ENCODE results near the gene TPRKB.
"Not testable (repeated sequence)": the region's sequence is repeated elsewhere in the genome, so short reads cannot be mapped to it uniquely, and the experiment has no call there.

- TF ChIP-seq CTCF (conservative IDR thresholded peaks at IDR 0.05; ENCODE audit: low read length); EZH2phosphoT487 (IDR thresholded peaks at IDR 0.05; ENCODE audit: borderline replicate concordance): not testable (repeated sequence)
Measured at GRCh38 chr2:73717695-73718094, 19.4 kb downstream of the TPRKB start.

Data from Loucy (cell line).